ENCODE data around the gene TNS2.

- TF ChIP-seq CTCF (IDR thresholded peaks at IDR 0.05) = no peak
- TF ChIP-seq POLR2A (IDR thresholded peaks at IDR 0.05) = no peak
Observed at GRCh38 chr12:53076461-53076860, 26.6 kb downstream of the TNS2 start.

All from Peyer's patch (tissue), 4 donors.